GM12892 (cell line): ENCODE measurements around the gene HSPA4.

Experiments used
- POLR2A ChIP-seq: IDR thresholded peaks from 2 replicates; pipeline ENCODE4 v1.6.1; 2011; ENCODE audit warnings: low read depth, low read length, control low read depth
- POLR2AphosphoS5 ChIP-seq: IDR thresholded peaks from 2 replicates; pipeline ENCODE4 v1.6.1; 2011; ENCODE audit warnings: low read depth, low read length, control low read depth
- TAF1 ChIP-seq: IDR thresholded peaks from 2 replicates; pipeline ENCODE4 v1.6.1; 2011; ENCODE audit warnings: low read depth, mild to moderate bottlenecking, control low read depth, low read length, borderline replicate concordance

DNA sequence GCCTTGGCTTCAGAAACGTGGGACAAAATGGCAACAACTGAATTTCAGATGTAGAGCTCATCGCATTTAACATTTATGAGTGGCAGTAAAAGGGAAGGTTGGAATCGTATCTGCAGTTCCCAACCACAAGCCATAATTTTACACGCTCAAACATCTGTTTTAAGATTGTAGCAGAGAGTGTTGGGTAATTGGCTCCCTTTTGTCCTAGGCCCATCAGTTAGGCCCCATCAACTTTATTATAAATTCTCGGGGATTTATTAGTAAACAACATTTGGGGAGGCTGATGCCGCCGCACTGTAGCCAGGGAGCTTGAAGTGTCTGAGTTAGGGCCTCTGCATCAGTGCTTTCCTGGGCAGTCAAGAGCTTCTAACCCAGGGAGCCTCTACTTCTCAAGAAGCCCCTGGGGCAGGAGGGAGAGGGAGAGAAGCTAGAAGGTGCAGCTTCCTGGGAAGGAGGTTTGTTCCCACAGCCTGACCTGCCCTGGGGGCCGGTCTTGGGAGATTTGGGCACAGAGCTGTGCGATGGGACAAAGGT lies 66.2 kb downstream of the HSPA4 start:
- TF ChIP-seq POLR2AphosphoS5 = no peak
- TF ChIP-seq POLR2A = no peak
- TF ChIP-seq TAF1 = no peak
